ENCODE measurements around the gene CPNE5.

CPNE5 gene

GRCh38 chr6:36838896-36839748 lies at the start of gene CPNE5:
Gene CPNE5 (minus strand): TSS chr6:36839444. CDS start chr6:36839377, 67 bp downstream.
- in situ Hi-C loops (cut with HindIII; ENCODE audit: low sequenced_read_pairs): no loop called here

- in situ Hi-C loops (cut with HindIII; ENCODE audit: low sequenced_read_pairs): no loop called here
These were observed 48.9 kb upstream of the CPNE5 start for GRCh38 chr6:36888115-36888643.

GRCh38 chr6:36886950-36887618 lies 47.8 kb upstream of the CPNE5 start:
- in situ Hi-C loops (cut with HindIII; ENCODE audit: low sequenced_read_pairs): no loop called here

GRCh38 chr6:36885461-36886401 lies 46.5 kb upstream of the CPNE5 start, which contains the start of gene C6orf89:
Gene C6orf89 (plus strand): TSS chr6:36885952. CDS start chr6:36899445, 13,493 bp downstream.
- in situ Hi-C loops (cut with HindIII; ENCODE audit: low sequenced_read_pairs): no loop called here

- in situ Hi-C loops (cut with HindIII; ENCODE audit: low sequenced_read_pairs): no loop called here
These were observed 45.4 kb upstream of the CPNE5 start for GRCh38 chr6:36884610-36885009.

GRCh38 chr6:36875250-36875633 lies 36.0 kb upstream of the CPNE5 start:
- in situ Hi-C loops (cut with HindIII; ENCODE audit: low sequenced_read_pairs): no loop called here

GRCh38 chr6:36874443-36875249 lies 35.4 kb upstream of the CPNE5 start, which contains the start of gene PPIL1:
Gene PPIL1 (minus strand): TSS chr6:36874803. CDS start chr6:36874772, 31 bp downstream.
- in situ Hi-C loops (cut with HindIII; ENCODE audit: low sequenced_read_pairs): no loop called here

GRCh38 chr6:36873612-36874442 lies 34.6 kb upstream of the CPNE5 start:
- in situ Hi-C loops (cut with HindIII; ENCODE audit: low sequenced_read_pairs): no loop called here

- in situ Hi-C loops (cut with HindIII; ENCODE audit: low sequenced_read_pairs): no loop called here
These were observed 33.9 kb upstream of the CPNE5 start for GRCh38 chr6:36873115-36873514.

GRCh38 chr6:36871686-36872085 lies 32.4 kb upstream of the CPNE5 start:
- in situ Hi-C loops (cut with HindIII; ENCODE audit: low sequenced_read_pairs): no loop called here

- in situ Hi-C loops (cut with HindIII; ENCODE audit: low sequenced_read_pairs): no loop called here
These were observed 28.4 kb upstream of the CPNE5 start for GRCh38 chr6:36867471-36868224.

GRCh38 chr6:36865835-36866234 lies 26.6 kb upstream of the CPNE5 start:
- in situ Hi-C loops (cut with HindIII; ENCODE audit: low sequenced_read_pairs): no loop called here

GRCh38 chr6:36863670-36864540 lies 24.7 kb upstream of the CPNE5 start:
- in situ Hi-C loops (cut with HindIII; ENCODE audit: low sequenced_read_pairs): loop anchor here (5.0 kb wide), 1 partner anchor 43 kb away; no protein-coding TSS in a partner anchor

GRCh38 chr6:36862848-36863382 lies 23.7 kb upstream of the CPNE5 start:
- in situ Hi-C loops (cut with HindIII; ENCODE audit: low sequenced_read_pairs): loop anchor here (5.0 kb wide), 1 partner anchor 44 kb away; no protein-coding TSS in a partner anchor

GRCh38 chr6:36862164-36862847 lies 23.1 kb upstream of the CPNE5 start:
- in situ Hi-C loops (cut with HindIII; ENCODE audit: low sequenced_read_pairs): loop anchor here (5.0 kb wide), 1 partner anchor 45 kb away; no protein-coding TSS in a partner anchor

- in situ Hi-C loops (cut with HindIII; ENCODE audit: low sequenced_read_pairs): loop anchor here (5.0 kb wide), 1 partner anchor 47 kb away; no protein-coding TSS in a partner anchor
These were observed 20.9 kb upstream of the CPNE5 start for GRCh38 chr6:36860126-36860525.

All from endothelial cell of hepatic sinusoid (primary cell).